A172 (cell line): ENCODE results near the gene KIF5C. TPM values are rescaled to one million over a fixed set of nuclear protein-coding genes. Genes with fewer than 3 reads are reported as not detected.

Source experiments
- DNase-seq: peaks from one replicate; pipeline ENCODE4 v3.0.0-alpha.2; 2015; ENCODE audit warnings: low spot score
- total RNA-seq: library from RNA; depleted of rRNA; stranded (reverse); fragments of >200 nt; shearing (Covaris generic); gene quantifications from 2 replicates; pipeline ENCODE4 v1.2.3, GENCODE V29; 2014

KIF5C gene
- total RNA-seq, 1 experiment from 2014 or later, result 22.9 TPM

DNA sequence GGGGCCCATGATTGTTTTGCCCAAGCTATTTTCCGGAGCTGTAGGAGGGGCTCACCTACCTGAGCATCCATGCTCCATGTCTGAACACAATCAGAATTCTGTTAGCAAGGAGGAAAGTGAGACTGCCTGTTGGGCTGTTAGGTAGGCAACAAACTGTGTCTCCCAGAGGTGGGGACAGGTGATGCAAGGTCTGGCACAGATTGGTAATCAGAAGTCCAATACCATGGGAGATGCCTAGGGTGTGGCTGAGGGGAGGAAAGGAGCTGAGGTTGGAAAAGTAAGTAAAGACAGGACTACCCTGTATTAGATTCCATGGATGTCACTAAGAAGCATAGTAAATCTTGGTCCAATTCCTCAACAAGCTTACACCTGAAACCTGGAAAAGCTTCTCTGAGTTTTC is 166.5 kb downstream of the KIF5C start:
- no peak for DNase-seq

DNA sequence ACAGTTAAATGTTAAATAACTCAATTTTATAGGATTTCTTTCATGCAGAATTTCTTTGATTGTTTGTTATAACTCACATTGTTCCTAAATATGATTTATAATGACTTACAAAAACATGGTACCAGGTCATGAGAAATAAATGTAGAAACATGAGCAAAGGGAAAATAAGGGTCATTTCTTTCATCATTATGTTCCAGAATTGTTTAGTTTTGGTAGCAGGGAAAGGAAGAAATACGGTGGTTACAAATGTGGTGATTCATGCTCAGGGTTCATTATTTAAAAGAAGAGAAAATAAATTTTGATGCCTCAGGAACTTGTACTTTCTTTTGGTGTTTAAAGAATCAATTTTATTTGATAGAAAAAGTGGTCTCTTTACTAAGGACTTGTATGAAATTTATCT is 167.9 kb downstream of the KIF5C start:
- no peak for DNase-seq

- DNase-seq, result no peak
These were observed 169.5 kb downstream of the KIF5C start for GRCh38 chr2:149044500-149044899.

DNA sequence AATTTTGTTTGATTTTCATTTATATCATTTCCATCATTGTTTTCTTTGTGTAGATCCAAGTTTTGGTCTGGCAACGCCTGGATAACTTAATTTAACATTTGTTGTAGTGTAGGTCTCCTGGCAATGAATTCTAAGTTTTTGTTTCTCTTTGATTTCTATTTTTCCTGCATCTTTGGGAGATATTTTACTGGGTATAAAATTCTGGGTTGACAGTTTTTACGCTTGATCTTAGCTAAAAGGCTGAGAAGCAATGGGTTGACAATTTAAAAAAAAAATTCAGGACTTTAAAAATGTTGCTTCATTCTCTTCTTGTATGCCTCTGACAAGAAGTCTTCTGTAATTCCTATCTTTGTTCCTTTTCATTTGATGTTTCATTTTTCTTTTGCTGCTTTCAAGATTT is 172.1 kb downstream of the KIF5C start:
- DNase-seq, result no peak

GRCh38 chr2:149049142-149049541 is 174.1 kb downstream of the KIF5C start:
- no peak for DNase-seq

GRCh38 chr2:149050188-149050587 is 175.2 kb downstream of the KIF5C start:
- no peak for DNase-seq

DNA sequence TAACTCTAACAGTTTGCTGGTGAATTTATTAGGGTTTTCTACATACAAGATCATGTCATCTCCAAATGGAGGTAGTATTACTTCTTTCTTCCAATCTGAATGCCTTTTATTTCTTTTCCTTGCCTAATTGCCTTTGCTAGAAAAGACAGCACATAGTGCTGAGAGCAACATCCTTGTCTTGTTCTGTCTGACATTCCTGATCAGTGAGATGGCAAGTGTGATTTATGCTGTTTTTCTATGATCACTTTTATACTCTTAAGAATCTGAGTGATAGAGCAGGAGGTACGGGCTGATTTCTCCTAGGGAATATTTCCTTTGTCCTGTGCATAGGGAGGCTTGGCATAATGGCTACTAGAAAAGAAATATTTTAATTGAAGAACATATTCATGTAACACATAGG is 180.7 kb downstream of the KIF5C start:
- DNase-seq, result peak; percentile 31

DNA sequence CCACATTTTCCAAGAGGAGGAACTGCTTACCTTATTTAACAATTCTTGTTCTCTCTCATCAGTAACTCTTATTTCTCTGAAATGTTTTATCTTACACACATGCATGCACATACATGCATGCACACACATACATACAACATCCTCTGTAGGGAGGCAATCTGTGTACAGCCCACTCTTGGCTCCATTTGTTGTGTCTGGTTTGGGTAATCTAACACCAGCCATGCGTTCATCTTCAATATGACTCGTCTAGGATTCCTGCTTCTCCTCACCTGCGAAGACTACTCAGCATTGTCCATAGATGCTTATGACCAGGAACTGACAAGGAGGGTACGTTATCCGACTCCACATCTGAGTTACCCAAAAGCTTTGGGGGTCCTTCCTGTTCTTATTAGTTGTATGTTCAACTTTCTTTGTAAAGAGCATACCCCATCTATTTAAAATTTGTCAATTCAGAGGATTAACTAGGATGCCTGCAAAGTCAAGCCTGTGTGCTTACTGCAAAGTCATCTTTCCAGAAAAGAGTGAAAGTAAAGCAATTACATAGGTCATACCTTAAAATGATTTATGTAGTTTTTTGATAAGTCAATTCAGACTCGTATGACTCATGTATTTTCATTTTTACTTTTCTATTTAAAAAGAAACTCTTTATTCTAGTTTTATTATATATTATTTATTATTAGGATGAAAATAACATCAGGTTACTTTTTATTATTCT is 181.7 kb downstream of the KIF5C start:
- no peak for DNase-seq

DNA sequence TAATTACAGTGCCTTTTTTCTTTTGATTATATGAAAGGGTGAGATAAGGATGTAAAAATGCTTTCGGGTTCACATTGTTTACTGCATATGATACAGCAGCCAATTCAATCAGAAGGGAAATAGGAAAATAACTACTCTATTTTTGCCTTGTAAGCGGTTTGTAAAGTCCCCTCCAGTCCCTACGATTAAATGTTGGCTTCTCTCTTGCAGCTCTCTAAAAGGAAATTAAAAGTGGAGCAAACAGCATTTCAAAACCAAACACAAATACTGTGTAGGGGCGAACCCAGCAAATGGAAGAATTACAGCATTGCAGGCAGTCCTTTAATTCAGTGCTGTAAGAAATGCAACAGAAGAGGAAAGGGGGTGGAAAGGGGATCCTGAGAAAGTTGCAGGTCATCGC is 182.4 kb downstream of the KIF5C start:
- no peak for DNase-seq

DNA sequence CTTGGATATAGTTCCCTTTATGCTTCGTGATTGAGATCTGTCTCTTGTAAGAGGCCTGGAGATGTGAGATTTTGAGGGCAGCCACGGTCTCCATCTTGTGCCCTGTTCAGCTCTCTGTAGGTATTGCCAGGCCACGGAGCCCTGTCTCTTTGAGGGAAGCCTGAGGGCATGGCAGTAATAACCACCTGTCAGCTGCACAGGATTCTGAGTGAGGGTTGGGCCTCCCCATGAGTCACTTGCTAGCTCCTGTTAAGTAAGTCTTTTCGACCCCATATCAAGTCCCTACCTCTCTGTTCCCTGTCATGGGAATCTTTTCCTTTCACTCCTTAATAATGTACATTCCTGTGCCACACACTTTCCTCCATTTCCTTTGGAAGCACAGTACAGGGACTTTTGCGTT is 183.9 kb downstream of the KIF5C start:
- no peak for DNase-seq

DNA sequence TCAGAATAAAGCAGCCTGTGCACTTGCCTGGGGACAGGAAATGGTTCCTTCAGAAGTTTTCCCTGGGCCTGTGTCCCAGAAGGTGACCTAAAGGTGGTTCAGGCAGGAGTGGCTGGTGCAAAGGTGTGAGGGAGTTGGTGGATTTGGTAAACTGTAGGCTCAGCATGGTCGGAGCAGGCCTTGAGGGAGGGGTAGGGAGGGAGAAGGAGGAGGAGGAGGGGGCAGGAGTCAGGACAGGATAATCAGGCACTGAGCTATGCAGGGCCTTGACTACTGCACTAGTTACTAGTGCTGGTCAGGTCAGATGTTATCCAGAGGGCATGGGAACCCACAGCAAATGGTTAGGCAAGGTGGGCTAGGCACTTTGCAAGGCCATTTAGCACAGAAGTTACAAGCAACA is 184.8 kb downstream of the KIF5C start:
- no peak for DNase-seq

DNA sequence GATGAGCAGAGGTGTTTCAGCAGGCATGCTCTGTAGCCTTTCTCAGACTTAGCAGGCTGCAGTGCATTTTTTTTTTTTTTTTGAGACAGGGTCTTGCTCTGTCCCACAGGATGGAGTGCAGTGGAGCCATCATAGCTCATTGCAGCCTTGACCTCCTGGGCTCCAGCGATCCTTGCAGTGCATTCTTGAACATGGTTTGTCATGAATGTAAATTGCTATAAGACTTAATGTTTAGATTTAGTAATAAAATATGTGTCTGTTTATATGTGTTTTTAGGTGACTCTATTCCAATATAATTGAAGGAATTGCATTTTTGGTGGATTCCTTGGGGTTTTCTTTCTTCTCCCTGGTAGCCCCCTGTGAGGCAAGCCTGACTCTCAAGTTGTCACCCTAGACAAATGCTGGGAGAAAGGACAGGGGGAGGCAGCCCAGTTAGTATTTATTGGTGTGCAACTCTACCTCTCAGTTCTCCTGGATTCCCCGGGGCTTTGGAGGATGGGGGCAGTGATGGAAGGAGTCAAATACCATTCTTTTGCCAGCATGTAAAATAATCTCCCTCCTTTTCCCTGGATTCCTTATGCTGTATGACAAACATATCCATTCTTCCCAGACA is 186.2 kb downstream of the KIF5C start:
- DNase-seq, result no peak

DNA sequence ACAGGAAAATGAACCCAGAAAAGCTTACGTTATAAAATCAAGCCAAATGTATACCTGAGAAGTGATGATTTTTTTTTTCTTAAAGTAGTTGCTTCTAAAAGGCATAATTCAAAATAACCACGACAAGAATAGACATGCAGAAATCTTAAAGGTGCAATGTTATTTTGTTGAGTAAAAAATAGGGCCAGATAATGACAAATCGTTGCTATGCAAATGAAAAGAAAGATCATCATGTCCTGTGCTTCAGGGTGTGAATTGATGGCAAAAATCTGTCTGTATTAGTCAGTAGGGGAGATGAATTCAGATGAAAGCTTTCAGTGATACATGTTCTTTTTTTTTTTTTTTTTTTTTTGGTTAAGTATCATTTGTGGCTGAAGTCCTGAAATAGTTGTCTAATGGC is 187.5 kb downstream of the KIF5C start:
- no peak for DNase-seq

DNA sequence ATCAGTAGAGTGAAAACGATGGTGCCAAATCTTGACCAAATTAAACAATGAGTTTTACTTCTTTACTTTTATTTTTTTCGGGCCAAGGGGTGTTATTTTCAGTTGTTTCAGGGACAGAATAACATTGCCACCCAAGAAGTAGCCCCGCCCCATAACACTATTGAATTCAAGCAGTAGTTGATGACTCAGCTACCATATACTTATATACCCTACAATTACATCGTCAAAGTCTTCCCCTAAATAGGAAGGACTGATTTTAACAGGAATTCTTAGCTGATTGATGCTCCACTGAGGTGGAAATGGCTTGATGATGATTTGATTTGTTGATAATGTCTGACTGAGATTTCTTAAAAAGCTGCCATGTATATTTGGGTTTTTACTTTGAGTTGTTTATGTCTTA is 188.2 kb downstream of the KIF5C start:
- DNase-seq, result no peak

GRCh38 chr2:149064365-149064841 is 189.4 kb downstream of the KIF5C start:
- peak; percentile 82 for DNase-seq

DNA sequence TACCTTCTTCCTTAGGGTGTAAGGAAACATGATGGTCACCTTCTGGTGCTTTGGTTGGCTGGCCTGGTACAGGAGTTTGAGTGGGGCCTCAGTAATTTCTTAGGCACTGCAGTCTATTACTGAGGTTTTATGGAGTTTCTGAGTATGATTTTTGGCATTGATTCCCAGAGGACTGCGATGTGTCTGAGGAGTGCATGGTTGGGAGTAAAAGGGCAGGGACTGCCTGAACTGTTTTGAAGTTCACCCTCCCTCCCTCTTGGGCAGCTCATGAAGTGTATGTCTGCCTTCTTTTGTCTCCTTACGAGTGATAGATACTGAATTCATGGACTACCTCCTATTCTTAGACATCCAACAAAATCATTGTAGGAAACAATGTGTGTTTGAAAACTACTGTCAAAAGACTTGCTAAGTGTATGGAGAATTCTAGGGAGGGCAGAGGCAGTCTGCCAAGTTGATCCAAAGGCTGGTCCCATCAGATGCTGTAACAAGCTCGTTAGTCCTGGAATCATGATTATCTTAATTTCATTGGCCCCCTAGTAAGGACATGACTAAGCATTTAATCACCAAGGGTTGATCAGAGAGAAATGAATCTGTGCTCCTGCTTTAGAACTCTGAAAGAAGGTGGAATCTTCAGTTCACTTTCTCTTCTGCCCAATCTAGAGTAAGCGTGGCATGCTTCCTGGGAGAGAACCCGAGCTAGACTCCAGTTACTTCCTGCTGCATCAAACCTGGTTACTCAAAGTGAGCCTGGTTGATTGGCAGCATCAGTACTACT is 190.0 kb downstream of the KIF5C start:
- peak; percentile 56 for DNase-seq

DNA sequence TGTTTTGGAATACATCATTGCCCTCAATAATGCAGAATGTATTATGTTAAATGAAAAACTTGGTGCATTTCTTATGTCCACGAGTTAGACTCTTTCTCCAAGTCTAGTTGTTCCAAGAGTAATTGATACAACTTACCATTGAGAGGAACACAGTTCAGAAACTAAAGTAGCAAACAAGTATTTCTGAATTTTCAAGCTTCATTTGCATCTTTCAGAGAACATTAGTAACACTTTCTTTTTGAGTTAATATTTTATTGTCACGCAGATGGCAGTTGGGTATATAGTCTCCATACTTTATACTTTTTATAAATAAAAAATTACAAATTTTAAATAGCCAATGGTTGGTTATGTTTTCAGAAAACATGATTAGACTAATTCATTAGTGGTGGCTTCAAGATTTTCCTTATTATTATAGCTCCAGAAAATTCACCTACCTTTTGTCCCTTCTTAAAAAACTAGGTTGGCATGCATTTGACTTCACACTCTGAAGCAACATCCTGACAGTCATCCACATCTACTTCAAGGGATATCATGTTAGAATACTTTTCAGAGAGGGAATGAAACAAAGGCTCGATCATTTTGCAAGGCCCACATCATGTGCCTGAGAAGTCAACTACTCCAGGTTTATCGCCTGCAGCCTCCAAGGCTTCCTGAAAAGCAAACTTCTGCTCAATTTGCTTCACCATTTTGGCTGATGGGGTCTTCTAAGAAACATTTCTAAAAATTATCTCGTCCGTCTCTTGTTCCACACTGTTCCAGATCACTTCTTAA is 193.4 kb downstream of the KIF5C start:
- DNase-seq, result no peak

DNA sequence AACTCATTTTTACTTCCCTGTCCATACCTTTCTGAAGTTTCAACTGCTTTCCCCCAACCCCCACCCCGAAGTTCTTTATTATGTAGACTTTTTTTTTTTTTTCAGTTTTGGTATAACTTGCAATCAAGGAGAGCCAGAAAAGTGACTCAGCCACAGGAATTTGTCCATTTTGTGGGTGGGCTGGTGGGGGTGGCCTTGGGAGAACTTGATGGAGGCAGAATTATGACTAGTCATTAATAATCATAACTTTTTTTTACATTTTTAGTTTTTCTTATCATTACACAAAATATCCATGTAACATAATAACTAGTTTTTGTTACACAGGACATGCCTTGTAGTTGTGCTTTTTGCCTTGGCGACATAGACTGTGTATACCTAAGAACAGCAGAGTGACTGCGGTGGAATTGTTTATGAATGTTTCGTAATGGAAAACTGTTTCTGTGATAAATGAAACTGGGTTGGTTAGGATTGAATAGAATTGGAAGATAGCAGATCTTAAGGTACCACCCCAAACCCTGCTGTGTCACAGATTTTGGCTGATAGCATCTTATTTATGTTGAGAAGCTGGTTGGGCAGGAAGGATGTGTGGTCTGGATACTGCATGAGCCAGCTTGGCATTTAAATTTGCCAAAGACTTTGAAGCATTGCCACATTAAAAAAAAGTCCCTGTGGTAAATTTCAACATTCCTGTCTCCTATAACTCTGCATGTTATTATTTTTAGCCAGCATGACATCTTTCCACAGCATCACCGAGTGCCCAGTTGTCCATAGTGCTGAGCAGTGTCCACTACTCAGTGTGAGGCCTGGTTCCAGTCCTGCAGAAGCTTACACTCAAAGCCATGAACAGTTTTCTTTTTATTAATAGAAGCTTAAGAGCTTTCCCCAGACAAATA is 194.2 kb downstream of the KIF5C start:
- peak; percentile 99 for DNase-seq

DNA sequence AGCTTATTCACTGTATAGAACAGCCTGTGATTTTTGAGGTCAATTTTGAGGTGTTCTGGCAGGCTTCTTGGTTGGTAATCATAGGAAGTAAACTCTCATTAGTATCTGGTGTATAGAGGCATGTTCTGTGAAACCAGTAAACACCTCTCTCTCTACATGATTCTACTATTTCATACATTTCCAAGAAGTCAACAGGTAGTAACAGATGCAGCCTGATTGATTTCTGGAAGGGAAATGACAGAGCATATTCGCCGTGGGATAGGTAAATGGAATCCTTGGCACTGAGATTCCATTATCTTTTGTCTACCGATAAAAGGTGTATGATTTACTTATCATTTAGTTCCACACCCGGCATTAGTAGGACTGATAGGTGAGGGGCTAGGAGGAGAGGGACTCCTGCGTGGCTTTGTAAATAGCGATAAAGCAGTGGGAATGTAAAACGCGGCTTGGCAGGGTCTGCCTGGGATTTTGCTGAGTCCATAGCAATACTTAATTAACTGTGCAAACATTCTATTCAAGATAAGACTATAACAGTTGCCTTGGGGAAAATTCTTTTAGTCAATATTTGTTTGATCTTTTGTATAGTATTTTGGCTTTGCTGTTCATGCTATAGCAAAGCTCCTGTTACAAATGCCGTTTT is 195.8 kb downstream of the KIF5C start:
- no peak for DNase-seq

GRCh38 chr2:149075105-149075504 is 200.1 kb downstream of the KIF5C start:
- no peak for DNase-seq

DNA sequence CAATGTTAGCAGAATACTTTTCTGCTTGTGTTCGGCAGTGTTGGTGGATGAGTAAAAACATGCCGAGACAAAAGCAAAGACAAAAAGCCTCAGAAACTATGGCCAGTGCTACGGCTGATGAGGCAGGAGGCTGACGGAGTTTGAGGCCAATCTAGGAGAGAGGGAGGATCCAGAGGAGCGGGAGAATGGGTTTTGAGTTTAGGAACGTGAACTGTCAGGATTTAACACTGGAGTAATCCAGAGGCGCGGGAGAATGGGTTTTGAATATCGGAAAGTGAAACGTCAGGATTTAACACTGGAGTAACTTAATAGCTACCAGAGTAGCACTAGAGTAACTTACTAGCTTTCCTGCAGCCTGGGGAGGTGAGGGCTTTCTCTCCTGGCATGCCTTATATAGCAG is 200.8 kb downstream of the KIF5C start:
- DNase-seq, result peak; percentile 37
